HG02981 (cell line): ENCODE measurements around the gene ZNF655.
"Not testable (repeated sequence)": the region's sequence is repeated elsewhere in the genome, so short reads cannot be mapped to it uniquely, and the experiment has no call there.

Experiments used
- ATAC-seq: cut with Tn5 transposase; IDR thresholded peaks from one replicate; pipeline ENCODE4 v1.9.1; 2021; ENCODE audit warnings: mild to moderate bottlenecking, moderate library complexity; ENCODE audit not compliant: unreplicated experiment

ZNF655 gene, protein sequence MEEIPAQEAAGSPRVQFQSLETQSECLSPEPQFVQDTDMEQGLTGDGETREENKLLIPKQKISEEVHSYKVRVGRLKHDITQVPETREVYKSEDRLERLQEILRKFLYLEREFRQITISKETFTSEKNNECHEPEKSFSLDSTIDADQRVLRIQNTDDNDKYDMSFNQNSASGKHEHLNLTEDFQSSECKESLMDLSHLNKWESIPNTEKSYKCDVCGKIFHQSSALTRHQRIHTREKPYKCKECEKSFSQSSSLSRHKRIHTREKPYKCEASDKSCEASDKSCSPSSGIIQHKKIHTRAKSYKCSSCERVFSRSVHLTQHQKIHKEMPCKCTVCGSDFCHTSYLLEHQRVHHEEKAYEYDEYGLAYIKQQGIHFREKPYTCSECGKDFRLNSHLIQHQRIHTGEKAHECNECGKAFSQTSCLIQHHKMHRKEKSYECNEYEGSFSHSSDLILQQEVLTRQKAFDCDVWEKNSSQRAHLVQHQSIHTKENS

GRCh38 chr7:99558306-99559174, at the start of gene ZNF655:
ZNF655 (plus strand) TSS chr7:99558642; CDS start chr7:99560560, 1,918 bp downstream.
- ATAC-seq, result peak; percentile 85

- no peak for ATAC-seq
These were observed 44.4 kb upstream of the ZNF655 start for GRCh38 chr7:99514050-99514449.

DNA sequence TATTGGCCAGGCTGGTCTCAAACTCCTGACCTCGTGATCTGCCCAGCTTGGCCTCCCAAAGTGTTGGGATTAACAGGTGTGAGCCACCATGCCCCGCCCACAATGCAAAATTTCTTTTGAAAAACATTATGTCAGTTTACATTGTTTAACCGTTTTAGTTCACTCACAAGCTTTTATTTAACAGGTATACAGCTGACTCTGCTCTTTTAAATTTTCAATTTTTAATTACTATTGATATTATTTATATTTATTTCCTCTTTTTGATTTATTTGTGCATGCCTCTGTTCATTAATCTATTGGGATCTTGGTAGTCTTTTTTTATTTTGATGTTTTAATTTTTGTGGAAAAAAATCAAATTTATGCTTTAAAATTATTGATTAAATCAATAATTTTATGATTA, 37.0 kb upstream of the ZNF655 start:
- ATAC-seq, result no peak

GRCh38 chr7:99525713-99526440, 32.6 kb upstream of the ZNF655 start:
- no peak for ATAC-seq

GRCh38 chr7:99531354-99531765, 27.1 kb upstream of the ZNF655 start:
- ATAC-seq, result no peak

DNA sequence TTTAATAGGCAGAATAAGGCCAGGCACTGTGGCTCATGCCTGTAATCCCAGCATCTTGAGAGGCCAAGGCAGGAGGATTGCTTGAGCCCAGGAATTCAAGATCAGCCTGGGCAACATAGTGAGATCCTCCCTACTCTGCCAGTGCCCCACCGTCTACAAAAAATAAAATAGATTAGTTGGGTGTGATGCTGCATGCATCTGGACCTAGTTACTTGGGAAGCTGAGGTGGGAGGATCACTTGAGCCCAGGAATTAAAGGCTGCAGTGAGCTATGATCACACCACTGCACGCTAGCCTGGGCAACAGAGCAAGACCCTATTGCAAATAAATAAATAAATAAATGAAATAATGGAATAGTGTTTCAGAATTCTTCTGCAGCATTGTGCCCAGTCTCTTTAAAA, 22.8 kb upstream of the ZNF655 start:
- ATAC-seq, result no peak

GRCh38 chr7:99539213-99539811, 19.1 kb upstream of the ZNF655 start:
- no peak for ATAC-seq

DNA sequence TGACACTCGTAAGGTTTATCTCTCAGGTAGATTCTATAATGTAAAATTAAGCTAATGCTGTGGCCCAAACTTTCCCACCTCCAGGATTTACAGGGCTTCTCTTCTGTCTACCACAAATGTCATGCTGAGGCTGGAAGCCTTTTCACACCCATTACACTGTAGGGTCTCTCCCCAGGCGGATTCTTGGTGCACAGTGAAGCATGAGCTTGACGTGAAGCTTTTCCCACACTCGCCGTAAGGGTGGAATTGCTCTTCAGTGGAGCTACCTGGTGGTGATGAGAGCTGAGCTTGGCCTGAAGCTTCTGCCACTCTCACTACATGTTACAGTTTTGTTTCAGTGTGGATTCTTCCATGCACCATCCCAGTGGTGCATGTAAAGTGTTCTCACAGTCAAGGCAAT, 17.9 kb upstream of the ZNF655 start:
- ATAC-seq, result no peak

- ATAC-seq, result no peak
These were observed 17.2 kb upstream of the ZNF655 start for GRCh38 chr7:99541212-99541611.

DNA sequence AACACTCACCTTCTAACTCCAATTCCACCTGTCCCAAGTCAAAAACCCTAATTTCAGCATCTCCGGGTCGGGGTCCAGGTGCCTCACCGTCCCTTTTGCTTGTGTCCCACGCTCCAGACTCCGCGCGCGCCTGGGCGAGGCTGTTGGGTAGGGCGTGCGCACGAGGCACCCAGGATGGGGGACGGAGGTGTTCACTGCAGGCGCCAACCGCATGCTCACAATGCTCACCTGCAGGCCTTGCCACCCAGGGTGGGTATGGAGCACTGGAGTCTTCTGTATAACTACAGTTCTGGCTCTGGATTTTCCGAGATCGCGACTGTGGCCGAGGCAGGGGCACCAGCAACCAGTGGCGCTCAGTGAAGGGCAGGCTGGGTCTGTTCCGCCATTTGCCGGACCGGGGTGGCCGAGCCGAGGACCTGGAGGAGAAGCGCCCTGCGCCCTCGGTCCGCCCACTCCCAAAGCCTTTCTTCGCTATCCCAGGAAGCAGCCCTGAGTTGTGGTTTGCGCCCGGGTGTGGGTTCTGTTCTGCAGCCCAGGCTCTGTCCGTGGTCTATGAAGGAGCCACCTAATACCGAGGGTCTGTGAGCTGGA, 15.3 kb upstream of the ZNF655 start:
- ATAC-seq, result no peak

DNA sequence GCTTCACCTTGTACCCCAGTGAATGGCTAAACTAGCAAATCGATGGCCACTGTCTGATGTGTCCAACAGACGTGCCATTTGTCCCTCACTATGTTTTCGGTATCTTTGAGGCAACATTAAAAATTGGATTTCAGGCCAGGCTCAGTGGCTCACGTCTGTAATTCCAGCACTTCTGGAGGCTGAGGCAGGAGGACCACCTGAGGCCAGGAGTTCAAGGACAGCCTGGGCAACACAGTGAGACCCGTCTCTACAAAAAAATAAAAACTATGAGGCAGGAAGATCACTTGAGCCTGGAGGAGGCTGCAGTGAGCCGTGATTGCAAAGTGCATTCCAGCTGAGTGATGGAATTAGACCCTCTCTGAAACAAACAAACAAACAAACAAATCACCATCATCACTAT, 14.5 kb upstream of the ZNF655 start:
- no peak for ATAC-seq

- not testable (repeated sequence) for ATAC-seq
These were observed 13.1 kb upstream of the ZNF655 start for GRCh38 chr7:99545308-99545707.

DNA sequence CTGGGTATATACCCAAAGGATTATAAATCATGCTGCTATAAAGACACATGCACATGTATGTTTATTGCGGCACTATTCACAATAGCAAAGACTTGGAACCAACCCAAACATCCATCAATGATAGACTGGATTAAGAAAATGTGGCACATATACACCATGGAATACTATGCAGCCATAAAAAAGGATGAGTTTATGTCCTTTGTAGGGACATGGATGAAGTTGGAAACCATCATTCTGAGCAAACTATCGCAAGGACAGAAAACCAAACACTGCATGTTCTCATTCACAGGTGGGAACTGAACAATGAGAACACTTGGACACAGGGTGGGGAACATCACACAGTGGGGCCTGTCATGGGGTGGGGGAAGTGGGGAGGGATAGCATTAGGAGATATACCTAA, 8.9 kb upstream of the ZNF655 start:
- ATAC-seq, result not testable (repeated sequence)

GRCh38 chr7:99551334-99551733, 7.1 kb upstream of the ZNF655 start:
- ATAC-seq, result no peak

DNA sequence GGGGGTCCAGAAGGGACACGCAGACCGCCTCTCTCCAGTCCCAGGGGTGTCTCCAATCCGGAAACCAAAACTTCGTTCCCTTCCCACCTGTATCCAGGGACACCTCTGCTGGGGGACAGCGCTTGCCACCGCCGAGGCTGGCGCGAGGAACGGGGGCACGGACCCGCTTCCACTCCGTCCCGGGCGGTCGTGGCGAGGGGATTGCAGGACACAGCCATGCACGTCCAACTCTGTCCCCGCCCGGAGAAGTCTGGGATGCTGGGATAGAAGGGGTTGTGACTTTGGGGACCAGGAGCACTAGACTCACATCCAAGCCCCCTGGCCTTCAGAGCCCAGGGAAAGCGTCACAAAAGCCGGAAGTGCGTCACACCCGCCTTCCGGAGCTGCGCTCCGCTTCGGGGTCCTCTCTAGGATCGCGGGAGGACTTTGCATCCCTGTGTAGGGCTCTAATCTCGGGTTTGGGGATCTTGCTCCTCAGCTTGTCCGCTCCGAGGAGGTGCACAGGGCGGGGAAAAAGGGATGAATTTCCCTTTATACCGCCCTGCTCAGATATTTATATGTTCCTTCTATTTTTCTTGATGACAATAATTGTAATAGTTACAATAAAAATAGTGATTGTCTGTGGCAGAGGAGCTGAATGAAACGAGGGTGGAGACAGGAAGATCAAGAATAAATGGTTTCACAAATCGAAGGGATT, 6.5 kb upstream of the ZNF655 start, which contains the start of gene FAM200A:
Gene FAM200A (minus strand): TSS at position 348 of the 697 bp plus-strand sequence. CDS start 3,707 bp downstream, outside the sequence.
- ATAC-seq, result peak; percentile 91

DNA sequence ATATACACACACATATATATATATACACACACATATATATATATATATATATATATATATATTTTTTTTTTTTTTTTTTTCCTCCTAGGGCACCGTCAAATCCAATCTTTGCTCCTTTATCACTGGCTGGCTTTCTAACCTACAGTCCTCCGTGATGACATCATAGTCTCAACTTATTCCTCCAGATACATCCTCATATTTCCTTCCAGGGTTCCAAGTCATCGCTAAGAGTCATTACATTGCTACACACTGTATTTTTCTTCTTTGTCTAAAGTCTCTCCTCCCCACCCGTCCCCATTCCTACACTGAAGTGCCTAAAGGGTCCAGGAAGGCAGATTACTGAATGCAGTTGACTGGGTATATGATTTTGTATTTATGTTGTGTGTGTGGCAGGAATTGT, 5.4 kb upstream of the ZNF655 start:
- ATAC-seq, result no peak

- no peak for ATAC-seq
These were observed 3.5 kb upstream of the ZNF655 start for GRCh38 chr7:99554939-99555338.

DNA sequence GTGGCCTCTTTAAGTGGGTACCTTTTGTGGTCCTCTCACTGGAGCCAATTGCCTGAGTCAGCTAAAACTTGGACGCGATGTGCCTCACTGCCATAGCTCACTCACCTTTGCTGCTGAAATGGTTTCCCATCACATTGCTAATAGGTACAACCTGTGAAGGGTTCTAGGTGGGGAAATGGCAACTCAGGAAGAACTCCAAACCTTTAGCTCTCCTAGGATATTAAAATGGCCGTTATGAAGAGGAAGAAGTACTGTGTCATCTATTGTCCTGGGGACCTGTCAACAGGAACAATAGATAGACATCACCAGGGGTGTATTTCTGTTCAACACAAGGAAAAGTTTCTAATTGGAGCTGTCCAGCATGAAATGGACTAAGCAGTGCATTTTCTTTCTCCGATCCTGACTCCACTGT, 1.2 kb upstream of the ZNF655 start:
- ATAC-seq, result no peak

GRCh38 chr7:99557940-99558305, 519 bp upstream of the ZNF655 start:
- peak; percentile 36 for ATAC-seq
